ENCODE data around the gene MAP6D1. TPM values are rescaled to one million over a fixed set of nuclear protein-coding genes. Genes with fewer than 3 reads are reported as not detected.

MAP6D1 gene
- polyA plus RNA-seq, 1 donor from 2014 or later, result 3.1 TPM

DNA sequence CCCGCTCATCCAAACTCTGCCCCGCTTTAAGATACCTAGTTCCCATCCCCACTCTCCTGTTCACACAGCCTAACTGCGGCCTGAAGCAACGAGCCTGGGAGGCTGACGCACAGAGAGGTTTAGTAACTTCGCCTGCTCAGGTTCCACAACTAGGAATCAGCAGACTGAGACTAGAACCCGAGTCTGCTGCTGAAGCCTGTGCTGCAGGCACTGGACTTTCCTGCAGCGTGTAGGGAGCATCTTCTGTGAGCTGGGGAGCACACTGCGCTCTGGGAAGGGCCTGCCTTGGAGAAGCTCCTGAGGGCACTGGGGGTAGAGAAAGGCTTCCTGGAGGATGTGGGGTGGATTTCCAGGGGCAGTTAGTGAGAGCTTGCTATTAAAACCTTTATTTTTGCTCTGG lies 4.8 kb upstream of the MAP6D1 start:
- no peak for TF ChIP-seq POLR2AphosphoS5 (IDR thresholded peaks at IDR 0.05)
- no peak for TF ChIP-seq SMC3 (conservative IDR thresholded peaks at IDR 0.05; ENCODE audit: poor library complexity)
- no peak for TF ChIP-seq REST (IDR thresholded peaks at IDR 0.05; ENCODE audit: borderline replicate concordance)
- no peak for TF ChIP-seq TAF1 (IDR thresholded peaks at IDR 0.05; ENCODE audit: low read depth)
- no peak for TF ChIP-seq MXI1 (conservative IDR thresholded peaks at IDR 0.05; ENCODE audit: poor library complexity, severe bottlenecking)
- TF ChIP-seq, protein P1, sequence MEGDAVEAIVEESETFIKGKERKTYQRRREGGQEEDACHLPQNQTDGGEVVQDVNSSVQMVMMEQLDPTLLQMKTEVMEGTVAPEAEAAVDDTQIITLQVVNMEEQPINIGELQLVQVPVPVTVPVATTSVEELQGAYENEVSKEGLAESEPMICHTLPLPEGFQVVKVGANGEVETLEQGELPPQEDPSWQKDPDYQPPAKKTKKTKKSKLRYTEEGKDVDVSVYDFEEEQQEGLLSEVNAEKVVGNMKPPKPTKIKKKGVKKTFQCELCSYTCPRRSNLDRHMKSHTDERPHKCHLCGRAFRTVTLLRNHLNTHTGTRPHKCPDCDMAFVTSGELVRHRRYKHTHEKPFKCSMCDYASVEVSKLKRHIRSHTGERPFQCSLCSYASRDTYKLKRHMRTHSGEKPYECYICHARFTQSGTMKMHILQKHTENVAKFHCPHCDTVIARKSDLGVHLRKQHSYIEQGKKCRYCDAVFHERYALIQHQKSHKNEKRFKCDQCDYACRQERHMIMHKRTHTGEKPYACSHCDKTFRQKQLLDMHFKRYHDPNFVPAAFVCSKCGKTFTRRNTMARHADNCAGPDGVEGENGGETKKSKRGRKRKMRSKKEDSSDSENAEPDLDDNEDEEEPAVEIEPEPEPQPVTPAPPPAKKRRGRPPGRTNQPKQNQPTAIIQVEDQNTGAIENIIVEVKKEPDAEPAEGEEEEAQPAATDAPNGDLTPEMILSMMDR (IDR thresholded peaks at IDR 0.05; ENCODE audit: poor library complexity, severe bottlenecking), result no peak
- no peak for TF ChIP-seq RAD21 (conservative IDR thresholded peaks at IDR 0.05)
- no peak for TF ChIP-seq EP300 (conservative IDR thresholded peaks at IDR 0.05; ENCODE audit: poor library complexity, severe bottlenecking)
- no peak for TF ChIP-seq EZH2 (IDR thresholded peaks at IDR 0.05; ENCODE audit: borderline replicate concordance, insufficient read depth, low read length, poor library complexity, severe bottlenecking)
- H3K9me2 ChIP-seq (ENCODE audit: insufficient read depth, low read length), result no peaks in the 10 kb centered on the region
- no peaks in the 10 kb centered on the region for H3K27me3 ChIP-seq (ENCODE audit: insufficient read depth, low read depth, low read length)
- H4K20me1 ChIP-seq (ENCODE audit: insufficient read depth), result no peaks in the 10 kb centered on the region
- no peak overlapping the region for H3K27ac ChIP-seq (ENCODE audit: low read length)
- H3F3A ChIP-seq (ENCODE audit: insufficient read depth, low read length, poor library complexity, severe bottlenecking), result no peaks in the 10 kb centered on the region
- H3K79me2 ChIP-seq (replicated peaks; ENCODE audit: insufficient read depth, low read length), result no peaks in the 10 kb centered on the region
- no peak overlapping the region for H3K4me2 ChIP-seq (ENCODE audit: low read length)
- H3K36me3 ChIP-seq (ENCODE audit: insufficient read depth, low read length), result peaks cover 6% of the 10 kb centered on the region
- H3K4me3 ChIP-seq (ENCODE audit: low read length), result no peak overlapping the region
- H2AFZ ChIP-seq (ENCODE audit: low read depth, low read length), result no peak overlapping the region
- no peaks in the 10 kb centered on the region for H3K9me3 ChIP-seq (ENCODE audit: low read length)
- no peak overlapping the region for H3K9ac ChIP-seq (ENCODE audit: low read length)

GRCh38 chr3:183829466-183829865 lies 4.1 kb upstream of the MAP6D1 start:
- Histone ChIP-seq H3K36me3 (ENCODE audit: insufficient read depth, low read length) (peaks cover 6% of the 10 kb centered on the region), H3K4me3 (ENCODE audit: low read length) (no peak overlapping the region), H3F3A (ENCODE audit: insufficient read depth, low read length, poor library complexity, severe bottlenecking) (no peaks in the 10 kb centered on the region), H3K4me2 (ENCODE audit: low read length) (no peak overlapping the region), H3K9ac (ENCODE audit: low read length) (no peak overlapping the region), H3K27ac (ENCODE audit: low read length) (no peak overlapping the region), H2AFZ (ENCODE audit: low read depth, low read length) (no peak overlapping the region), H3K79me2 (replicated peaks; ENCODE audit: insufficient read depth, low read length) (no peaks in the 10 kb centered on the region), H3K27me3 (ENCODE audit: insufficient read depth, low read depth, low read length) (peaks cover 6% of the 10 kb centered on the region), H3K9me2 (ENCODE audit: insufficient read depth, low read length) (no peaks in the 10 kb centered on the region), H3K9me3 (ENCODE audit: low read length) (no peaks in the 10 kb centered on the region), H4K20me1 (ENCODE audit: insufficient read depth) (no peaks in the 10 kb centered on the region)
- TF ChIP-seq REST (IDR thresholded peaks at IDR 0.05; ENCODE audit: borderline replicate concordance) (no peak), EZH2 (IDR thresholded peaks at IDR 0.05; ENCODE audit: borderline replicate concordance, insufficient read depth, low read length, poor library complexity, severe bottlenecking) (no peak), TAF1 (IDR thresholded peaks at IDR 0.05; ENCODE audit: low read depth) (no peak), MXI1 (conservative IDR thresholded peaks at IDR 0.05; ENCODE audit: poor library complexity, severe bottlenecking) (no peak), EP300 (conservative IDR thresholded peaks at IDR 0.05; ENCODE audit: poor library complexity, severe bottlenecking) (no peak), RAD21 (conservative IDR thresholded peaks at IDR 0.05) (no peak), SMC3 (conservative IDR thresholded peaks at IDR 0.05; ENCODE audit: poor library complexity) (no peak)
- TF ChIP-seq, protein P1 (IDR thresholded peaks at IDR 0.05; ENCODE audit: poor library complexity, severe bottlenecking), result no peak

Data from neural cell (in vitro differentiated cells).